ENCODE measurements around the gene ITGAX.

ITGAX gene

DNA sequence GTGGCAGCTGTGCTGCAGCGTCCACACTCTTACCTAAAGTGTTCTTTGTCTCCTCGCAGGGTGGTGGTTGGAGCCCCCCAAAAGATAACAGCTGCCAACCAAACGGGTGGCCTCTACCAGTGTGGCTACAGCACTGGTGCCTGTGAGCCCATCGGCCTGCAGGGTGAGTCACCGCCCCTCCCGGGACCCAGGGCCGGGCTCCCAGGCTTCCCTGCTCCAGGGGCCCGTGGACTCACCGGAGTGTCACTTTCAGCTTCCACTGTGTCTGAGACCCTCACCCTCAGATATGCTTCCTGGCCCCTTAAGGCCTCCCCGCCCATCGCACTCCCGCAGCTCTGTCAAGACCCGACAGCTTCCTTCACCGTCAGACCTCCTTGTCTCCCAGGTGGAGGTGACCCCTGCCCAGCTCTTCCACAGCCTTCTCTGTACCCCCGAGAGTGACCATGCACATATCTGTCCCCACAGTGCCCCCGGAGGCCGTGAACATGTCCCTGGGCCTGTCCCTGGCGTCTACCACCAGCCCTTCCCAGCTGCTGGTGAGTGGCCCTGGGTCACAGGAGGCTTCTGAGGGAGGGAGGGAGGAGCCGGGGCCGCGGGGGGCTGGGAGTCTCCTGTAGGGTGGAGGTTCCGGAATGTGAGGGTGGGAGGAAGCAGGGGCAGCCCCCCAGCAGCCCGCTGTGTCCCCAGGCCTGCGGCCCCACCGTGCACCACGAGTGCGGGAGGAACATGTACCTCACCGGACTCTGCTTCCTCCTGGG is 1.8 kb downstream of the ITGAX start:
- TF ChIP-seq, protein P1, sequence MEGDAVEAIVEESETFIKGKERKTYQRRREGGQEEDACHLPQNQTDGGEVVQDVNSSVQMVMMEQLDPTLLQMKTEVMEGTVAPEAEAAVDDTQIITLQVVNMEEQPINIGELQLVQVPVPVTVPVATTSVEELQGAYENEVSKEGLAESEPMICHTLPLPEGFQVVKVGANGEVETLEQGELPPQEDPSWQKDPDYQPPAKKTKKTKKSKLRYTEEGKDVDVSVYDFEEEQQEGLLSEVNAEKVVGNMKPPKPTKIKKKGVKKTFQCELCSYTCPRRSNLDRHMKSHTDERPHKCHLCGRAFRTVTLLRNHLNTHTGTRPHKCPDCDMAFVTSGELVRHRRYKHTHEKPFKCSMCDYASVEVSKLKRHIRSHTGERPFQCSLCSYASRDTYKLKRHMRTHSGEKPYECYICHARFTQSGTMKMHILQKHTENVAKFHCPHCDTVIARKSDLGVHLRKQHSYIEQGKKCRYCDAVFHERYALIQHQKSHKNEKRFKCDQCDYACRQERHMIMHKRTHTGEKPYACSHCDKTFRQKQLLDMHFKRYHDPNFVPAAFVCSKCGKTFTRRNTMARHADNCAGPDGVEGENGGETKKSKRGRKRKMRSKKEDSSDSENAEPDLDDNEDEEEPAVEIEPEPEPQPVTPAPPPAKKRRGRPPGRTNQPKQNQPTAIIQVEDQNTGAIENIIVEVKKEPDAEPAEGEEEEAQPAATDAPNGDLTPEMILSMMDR (IDR thresholded peaks at IDR 0.05; ENCODE audit: borderline replicate concordance, control extremely low read depth, extremely low read depth, insufficient read depth, missing control alignments), result no peak
- DNase-seq (ENCODE audit: low spot score), result no peak
- in situ Hi-C loops (cut with MboI; ENCODE audit: low sequenced_read_pairs, unreplicated experiment), result loop anchor here (25.0 kb wide), 1 partner anchor 169 kb away; the partner anchor contains the start of gene FUS

DNA sequence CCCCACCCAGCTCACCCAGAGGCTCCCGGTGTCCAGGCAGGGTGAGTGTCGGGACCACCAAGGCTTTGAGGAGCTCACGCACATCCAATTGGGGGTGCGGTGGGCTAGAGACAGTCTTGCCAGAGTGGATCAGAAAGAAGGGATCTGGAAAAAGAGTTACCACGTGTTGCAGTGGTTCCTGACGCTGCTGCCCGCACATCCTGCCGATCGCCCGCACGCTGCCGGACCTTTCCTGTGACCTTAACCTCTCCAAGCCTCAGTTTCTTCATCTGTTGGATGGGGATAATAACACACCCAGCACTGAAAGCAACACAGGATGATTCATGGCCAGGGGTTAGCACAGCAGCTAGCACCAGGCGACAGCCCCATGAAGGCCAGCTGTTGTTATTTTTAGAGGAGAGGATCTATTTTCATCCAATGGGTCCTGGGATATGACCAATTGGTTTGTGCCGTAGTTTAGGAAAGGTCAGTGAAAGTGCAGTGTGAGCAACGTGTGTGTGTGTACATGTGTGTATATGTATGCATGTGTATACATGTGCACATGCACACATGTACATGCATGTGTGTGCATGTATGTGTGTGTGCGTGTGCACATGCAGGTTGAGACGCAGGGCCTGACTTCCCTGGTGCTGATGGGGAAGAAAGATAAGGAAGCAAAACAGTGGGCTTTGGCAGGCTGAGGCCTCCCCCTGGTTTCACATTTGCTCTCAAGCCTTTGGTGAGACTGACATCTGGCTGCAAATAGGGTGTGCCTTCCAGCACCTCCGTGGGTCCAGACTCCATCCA is 2.5 kb downstream of the ITGAX start:
- TF ChIP-seq, protein P1 (IDR thresholded peaks at IDR 0.05; ENCODE audit: borderline replicate concordance, control extremely low read depth, extremely low read depth, insufficient read depth, missing control alignments), result peak; percentile 34
- in situ Hi-C loops (cut with MboI; ENCODE audit: low sequenced_read_pairs, unreplicated experiment), result loop anchor here (25.0 kb wide), 1 partner anchor 170 kb away; the partner anchor contains the start of gene FUS
- DNase-seq (ENCODE audit: low spot score), result no peak

DNA sequence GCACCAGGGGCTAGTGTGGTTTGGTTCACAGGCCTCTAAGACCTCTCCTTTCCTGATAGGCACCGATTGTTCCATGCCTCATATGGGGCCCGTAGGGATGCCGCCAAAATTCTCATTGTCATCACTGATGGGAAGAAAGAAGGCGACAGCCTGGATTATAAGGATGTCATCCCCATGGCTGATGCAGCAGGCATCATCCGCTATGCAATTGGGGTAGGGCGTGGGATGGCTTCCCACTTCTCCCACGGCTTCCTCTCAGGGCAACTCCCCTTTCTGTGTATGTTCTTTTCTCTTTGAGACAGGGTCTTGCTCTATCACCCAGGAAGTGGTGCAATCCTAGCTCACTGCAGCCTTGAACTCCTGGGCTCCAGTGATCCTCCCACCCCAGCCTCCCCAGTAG is 5.3 kb downstream of the ITGAX start:
- TF ChIP-seq, protein P1 (IDR thresholded peaks at IDR 0.05; ENCODE audit: borderline replicate concordance, control extremely low read depth, extremely low read depth, insufficient read depth, missing control alignments), result no peak
- in situ Hi-C loops (cut with MboI; ENCODE audit: low sequenced_read_pairs, unreplicated experiment), result loop anchor here (25.0 kb wide), 1 partner anchor 173 kb away; the partner anchor contains the start of gene FUS

DNA sequence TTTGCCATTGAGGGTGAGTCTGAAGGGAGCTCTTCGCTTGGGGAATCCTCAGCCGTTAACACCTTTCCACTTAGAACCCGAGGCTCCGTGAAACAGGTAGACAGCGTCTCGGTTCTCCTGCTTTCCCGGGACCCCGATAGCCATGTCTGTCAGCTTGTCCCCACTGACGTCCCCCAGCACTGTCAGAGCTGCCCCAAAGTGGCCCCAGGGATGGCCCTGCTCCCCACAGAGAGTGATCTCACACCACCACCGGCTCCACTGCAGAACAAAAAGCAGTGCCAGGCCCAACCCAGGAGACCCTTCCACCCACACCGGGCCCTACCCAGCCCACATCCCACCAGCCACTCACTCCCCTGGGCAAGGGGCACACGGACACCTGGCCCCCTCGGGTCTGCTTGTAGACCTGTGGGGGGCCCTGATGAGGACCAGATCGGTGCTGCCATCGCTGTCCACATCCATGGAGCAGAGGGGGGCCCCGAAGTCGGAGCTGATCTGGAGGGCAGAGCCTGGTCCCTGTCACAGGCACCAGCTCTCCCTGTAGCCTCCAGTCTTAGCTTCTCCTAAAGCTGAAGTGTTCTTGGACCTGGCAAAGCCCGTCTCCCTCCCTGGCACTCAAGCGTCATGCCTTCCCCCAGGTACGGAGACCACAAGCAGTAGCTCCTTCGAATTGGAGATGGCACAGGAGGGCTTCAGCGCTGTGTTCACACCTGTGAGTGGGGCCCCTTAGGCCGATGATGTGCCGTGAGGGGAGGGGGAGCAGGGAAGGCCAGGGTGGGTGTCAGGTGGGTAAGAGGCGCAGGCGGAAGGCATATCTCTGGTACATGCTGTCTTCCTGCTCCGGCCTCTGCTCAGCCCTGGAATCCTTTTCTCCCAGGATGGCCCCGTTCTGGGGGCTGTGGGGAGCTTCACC is 6.5 kb downstream of the ITGAX start:
- in situ Hi-C loops (cut with MboI; ENCODE audit: low sequenced_read_pairs, unreplicated experiment), result loop anchor here (25.0 kb wide), 1 partner anchor 174 kb away; the partner anchor contains the start of gene FUS
- DNase-seq (ENCODE audit: low spot score), result no peak
- TF ChIP-seq, protein P1 (IDR thresholded peaks at IDR 0.05; ENCODE audit: borderline replicate concordance, control extremely low read depth, extremely low read depth, insufficient read depth, missing control alignments), result no peak

More for the DNA sequence above, 5.3 kb downstream of the ITGAX start:
- no peak for DNase-seq (ENCODE audit: low spot score)

DNA sequence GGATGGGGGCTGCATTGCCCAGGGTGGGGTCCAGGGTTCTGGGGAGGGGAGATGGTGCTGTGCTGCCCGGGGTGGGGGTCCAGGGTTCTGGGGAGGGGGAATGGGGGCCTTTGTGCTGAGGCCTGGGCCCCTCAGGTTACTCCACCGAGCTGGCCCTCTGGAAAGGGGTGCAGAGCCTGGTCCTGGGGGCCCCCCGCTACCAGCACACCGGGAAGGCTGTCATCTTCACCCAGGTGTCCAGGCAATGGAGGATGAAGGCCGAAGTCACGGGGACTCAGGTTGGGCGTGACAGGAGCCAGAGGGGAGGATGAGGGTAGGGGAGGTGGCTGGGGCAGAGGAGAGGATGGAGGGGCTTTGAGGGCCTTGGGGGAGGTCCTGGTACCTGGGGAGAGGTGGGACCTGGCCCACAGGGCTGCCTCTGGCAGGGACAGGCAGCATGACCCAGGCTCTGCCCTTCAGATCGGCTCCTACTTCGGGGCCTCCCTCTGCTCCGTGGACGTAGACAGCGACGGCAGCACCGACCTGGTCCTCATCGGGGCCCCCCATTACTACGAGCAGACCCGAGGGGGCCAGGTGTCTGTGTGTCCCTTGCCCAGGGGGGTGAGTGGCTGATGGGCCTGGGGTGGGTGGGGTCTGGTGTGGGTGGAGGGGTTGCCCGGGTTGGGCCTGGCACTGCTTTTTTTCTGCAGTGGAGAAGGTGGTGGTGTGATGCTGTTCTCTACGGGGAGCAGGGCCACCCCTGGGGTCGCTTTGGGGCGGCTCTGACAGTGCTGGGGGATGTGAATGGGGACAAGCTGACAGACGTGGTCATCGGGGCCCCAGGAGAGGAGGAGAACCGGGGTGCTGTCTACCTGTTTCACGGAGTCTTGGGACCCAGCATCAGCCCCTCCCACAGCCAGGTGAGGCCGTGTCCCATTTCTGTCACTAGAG is 7.8 kb downstream of the ITGAX start:
- DNase-seq (ENCODE audit: low spot score), result no peak
- TF ChIP-seq, protein P1 (IDR thresholded peaks at IDR 0.05; ENCODE audit: borderline replicate concordance, control extremely low read depth, extremely low read depth, insufficient read depth, missing control alignments), result no peak

More for the DNA sequence above, 7.8 kb downstream of the ITGAX start:
- in situ Hi-C loops (cut with MboI; ENCODE audit: low sequenced_read_pairs, unreplicated experiment), result loop anchor here (25.0 kb wide), 1 partner anchor 175 kb away; the partner anchor contains the start of gene FUS

Measured in GM13976 (cell line).